ENCODE measurements around the gene ZNF124.
"Not testable (repeated sequence)": the region's sequence is repeated elsewhere in the genome, so short reads cannot be mapped to it uniquely, and the experiment has no call there.

ZNF124 gene

GRCh38 chr1:247171443-247171842, 377 bp downstream of the ZNF124 start:
- DNase-seq, result not testable (repeated sequence)

GRCh38 chr1:247165674-247166073, 6.1 kb downstream of the ZNF124 start:
- DNase-seq, result no peak

GRCh38 chr1:247164694-247165093, 7.1 kb downstream of the ZNF124 start:
- DNase-seq, result no peak

- no peak for DNase-seq
These were observed 15.0 kb downstream of the ZNF124 start for GRCh38 chr1:247156787-247157232.

- DNase-seq, result no peak
These were observed 24.0 kb downstream of the ZNF124 start for GRCh38 chr1:247147781-247148180.

GRCh38 chr1:247147120-247147519, 24.7 kb downstream of the ZNF124 start:
- not testable (repeated sequence) for DNase-seq

- DNase-seq, result no peak
These were observed 25.1 kb downstream of the ZNF124 start for GRCh38 chr1:247146671-247147070.

- DNase-seq, result no peak
These were observed 26.5 kb downstream of the ZNF124 start for GRCh38 chr1:247145279-247145678.

GRCh38 chr1:247139557-247139956, 32.3 kb downstream of the ZNF124 start:
- DNase-seq, result not testable (repeated sequence)

GRCh38 chr1:247131236-247131635, 40.6 kb downstream of the ZNF124 start:
- DNase-seq, result no peak

GRCh38 chr1:247127519-247128282, 44.1 kb downstream of the ZNF124 start:
- DNase-seq, result not testable (repeated sequence)

GRCh38 chr1:247126601-247127000, 45.2 kb downstream of the ZNF124 start:
- DNase-seq, result not testable (repeated sequence)

- not testable (repeated sequence) for DNase-seq
These were observed 45.7 kb downstream of the ZNF124 start for GRCh38 chr1:247126166-247126565.

- DNase-seq, result no peak
These were observed 50.4 kb downstream of the ZNF124 start for GRCh38 chr1:247121382-247121781.

- DNase-seq, result not testable (repeated sequence)
These were observed 51.5 kb downstream of the ZNF124 start for GRCh38 chr1:247120408-247120668.

GRCh38 chr1:247119600-247120407, 52.0 kb downstream of the ZNF124 start:
- DNase-seq, result no peak

GRCh38 chr1:247118946-247119446, 52.8 kb downstream of the ZNF124 start:
- peak; percentile 11 to 36 for DNase-seq

GRCh38 chr1:247115545-247115944, 56.3 kb downstream of the ZNF124 start:
- no peak for DNase-seq

- no peak for DNase-seq
These were observed 56.7 kb downstream of the ZNF124 start for GRCh38 chr1:247115141-247115510.

GRCh38 chr1:247114351-247115140, 57.3 kb downstream of the ZNF124 start:
- no peak for DNase-seq

GRCh38 chr1:247113733-247114271, 58.0 kb downstream of the ZNF124 start:
- DNase-seq, result no peak

GRCh38 chr1:247113094-247113497, 58.7 kb downstream of the ZNF124 start:
- no peak for DNase-seq

- no peak for DNase-seq
These were observed 59.4 kb downstream of the ZNF124 start for GRCh38 chr1:247112479-247112781.

All from NCI-H526 (cell line).